Measurements from ENCODE around the gene CAMTA1.
"Not testable (repeated sequence)": the region's sequence is repeated elsewhere in the genome, so short reads cannot be mapped to it uniquely, and the experiment has no call there.

CAMTA1 gene

GRCh38 chr1:6909857-6910256 lies 124.6 kb downstream of the CAMTA1 start:
- no peak for FAIRE-seq

GRCh38 chr1:6911021-6911941 lies 126.0 kb downstream of the CAMTA1 start:
- FAIRE-seq: no peak

- FAIRE-seq: no peak
These were observed 126.7 kb downstream of the CAMTA1 start for GRCh38 chr1:6911974-6912373.

GRCh38 chr1:6912518-6912917 lies 127.3 kb downstream of the CAMTA1 start:
- FAIRE-seq: no peak

- FAIRE-seq: no peak
These were observed 127.8 kb downstream of the CAMTA1 start for GRCh38 chr1:6913086-6913485.

GRCh38 chr1:6914706-6915105 lies 129.5 kb downstream of the CAMTA1 start:
- FAIRE-seq: no peak

GRCh38 chr1:6915999-6916565 lies 130.8 kb downstream of the CAMTA1 start:
- FAIRE-seq: no peak

- FAIRE-seq: no peak
These were observed 131.8 kb downstream of the CAMTA1 start for GRCh38 chr1:6917067-6917466.

GRCh38 chr1:6918186-6918924 lies 133.1 kb downstream of the CAMTA1 start:
- no peak for FAIRE-seq

- FAIRE-seq: no peak
These were observed 133.8 kb downstream of the CAMTA1 start for GRCh38 chr1:6918925-6919511.

- FAIRE-seq: not testable (repeated sequence)
These were observed 136.3 kb downstream of the CAMTA1 start for GRCh38 chr1:6921506-6921905.

- no peak for FAIRE-seq
These were observed 137.1 kb downstream of the CAMTA1 start for GRCh38 chr1:6922096-6922931.

GRCh38 chr1:6923012-6923411 lies 137.8 kb downstream of the CAMTA1 start:
- no peak for FAIRE-seq

GRCh38 chr1:6923416-6923815 lies 138.2 kb downstream of the CAMTA1 start:
- no peak for FAIRE-seq

GRCh38 chr1:6923955-6924881 lies 139.0 kb downstream of the CAMTA1 start:
- no peak for FAIRE-seq

- FAIRE-seq: no peak
These were observed 139.6 kb downstream of the CAMTA1 start for GRCh38 chr1:6924891-6925290.

GRCh38 chr1:6927626-6928025 lies 142.4 kb downstream of the CAMTA1 start:
- no peak for FAIRE-seq

- FAIRE-seq: no peak
These were observed 143.0 kb downstream of the CAMTA1 start for GRCh38 chr1:6928106-6928885.

GRCh38 chr1:6930732-6931300 lies 145.6 kb downstream of the CAMTA1 start:
- no peak for FAIRE-seq

- FAIRE-seq: no peak
These were observed 150.2 kb downstream of the CAMTA1 start for GRCh38 chr1:6935361-6935883.

Data from endometrium (tissue), 2 donors.